GM19025 (cell line): Measurements from ENCODE around the gene PHLPP2.

ENCODE experiments used
- ATAC-seq: cut with Tn5 transposase; IDR thresholded peaks from one replicate; pipeline ENCODE4 v1.9.1; 2021; ENCODE audit warnings: mild to moderate bottlenecking, low read depth, moderate library complexity; ENCODE audit not compliant: unreplicated experiment

Gene PHLPP2, protein sequence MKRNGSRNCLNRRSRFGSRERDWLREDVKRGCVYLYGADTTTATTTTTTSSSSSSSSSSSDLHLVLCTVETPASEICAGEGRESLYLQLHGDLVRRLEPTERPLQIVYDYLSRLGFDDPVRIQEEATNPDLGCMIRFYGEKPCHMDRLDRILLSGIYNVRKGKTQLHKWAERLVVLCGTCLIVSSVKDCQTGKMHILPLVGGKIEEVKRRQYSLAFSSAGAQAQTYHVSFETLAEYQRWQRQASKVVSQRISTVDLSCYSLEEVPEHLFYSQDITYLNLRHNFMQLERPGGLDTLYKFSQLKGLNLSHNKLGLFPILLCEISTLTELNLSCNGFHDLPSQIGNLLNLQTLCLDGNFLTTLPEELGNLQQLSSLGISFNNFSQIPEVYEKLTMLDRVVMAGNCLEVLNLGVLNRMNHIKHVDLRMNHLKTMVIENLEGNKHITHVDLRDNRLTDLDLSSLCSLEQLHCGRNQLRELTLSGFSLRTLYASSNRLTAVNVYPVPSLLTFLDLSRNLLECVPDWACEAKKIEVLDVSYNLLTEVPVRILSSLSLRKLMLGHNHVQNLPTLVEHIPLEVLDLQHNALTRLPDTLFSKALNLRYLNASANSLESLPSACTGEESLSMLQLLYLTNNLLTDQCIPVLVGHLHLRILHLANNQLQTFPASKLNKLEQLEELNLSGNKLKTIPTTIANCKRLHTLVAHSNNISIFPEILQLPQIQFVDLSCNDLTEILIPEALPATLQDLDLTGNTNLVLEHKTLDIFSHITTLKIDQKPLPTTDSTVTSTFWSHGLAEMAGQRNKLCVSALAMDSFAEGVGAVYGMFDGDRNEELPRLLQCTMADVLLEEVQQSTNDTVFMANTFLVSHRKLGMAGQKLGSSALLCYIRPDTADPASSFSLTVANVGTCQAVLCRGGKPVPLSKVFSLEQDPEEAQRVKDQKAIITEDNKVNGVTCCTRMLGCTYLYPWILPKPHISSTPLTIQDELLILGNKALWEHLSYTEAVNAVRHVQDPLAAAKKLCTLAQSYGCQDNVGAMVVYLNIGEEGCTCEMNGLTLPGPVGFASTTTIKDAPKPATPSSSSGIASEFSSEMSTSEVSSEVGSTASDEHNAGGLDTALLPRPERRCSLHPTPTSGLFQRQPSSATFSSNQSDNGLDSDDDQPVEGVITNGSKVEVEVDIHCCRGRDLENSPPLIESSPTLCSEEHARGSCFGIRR (N-terminal part only)

GRCh38 chr16:71724320-71724751 lies at the start of gene PHLPP2:
Gene PHLPP2, minus strand, starts transcription at chr16:71724701. Its CDS starts 9,906 bp downstream, at chr16:71714795.
- no peak for ATAC-seq

GRCh38 chr16:71771571-71771970 lies 47.1 kb upstream of the PHLPP2 start:
- ATAC-seq: no peak

GRCh38 chr16:71769222-71769621 lies 44.7 kb upstream of the PHLPP2 start:
- no peak for ATAC-seq

- no peak for ATAC-seq
Measured at GRCh38 chr16:71767060-71767900, 42.8 kb upstream of the PHLPP2 start.

DNA sequence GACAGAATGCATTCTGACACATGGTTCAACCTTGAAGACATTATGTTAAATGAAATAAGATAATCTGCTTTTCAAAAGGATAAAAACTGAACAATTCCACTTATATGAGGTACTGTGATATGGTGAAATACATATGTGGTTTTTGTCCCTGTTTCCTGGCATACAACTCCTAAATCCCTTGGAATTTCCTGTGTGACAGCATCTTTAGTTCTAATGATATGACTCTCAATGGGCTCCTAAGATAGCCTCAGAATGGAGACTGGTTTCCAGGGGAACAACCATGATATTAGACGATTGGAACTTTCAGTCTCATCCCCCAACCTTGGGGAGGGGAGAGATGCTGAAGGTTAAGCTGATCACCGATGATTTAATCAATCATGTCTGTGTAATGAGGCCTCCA lies 37.7 kb upstream of the PHLPP2 start:
- ATAC-seq: no peak

GRCh38 chr16:71761097-71761496 lies 36.6 kb upstream of the PHLPP2 start:
- ATAC-seq: no peak

DNA sequence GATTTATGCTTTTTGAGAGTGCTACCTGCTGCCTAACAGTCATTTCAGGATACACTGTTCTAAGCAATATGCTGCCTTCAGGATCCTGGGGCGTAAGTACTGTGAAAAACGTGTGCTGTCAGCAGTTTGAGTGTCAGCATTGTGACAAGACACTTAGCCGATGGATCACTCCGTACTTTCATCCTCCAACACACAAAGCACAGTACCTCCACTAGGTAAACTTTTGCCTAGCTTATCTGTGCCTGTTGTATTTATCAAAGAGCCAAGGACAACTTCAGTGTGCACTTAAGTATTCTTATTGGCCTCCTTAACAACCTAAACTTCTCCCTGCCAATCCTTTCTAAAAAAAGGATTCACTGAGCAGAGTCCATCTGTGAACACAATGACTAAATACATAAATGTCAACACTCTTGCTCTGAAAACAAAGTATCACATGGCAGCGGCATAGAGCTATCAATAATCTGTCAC lies 33.8 kb upstream of the PHLPP2 start:
- no peak for ATAC-seq

- no peak for ATAC-seq
Measured at GRCh38 chr16:71754652-71755051, 30.2 kb upstream of the PHLPP2 start.

DNA sequence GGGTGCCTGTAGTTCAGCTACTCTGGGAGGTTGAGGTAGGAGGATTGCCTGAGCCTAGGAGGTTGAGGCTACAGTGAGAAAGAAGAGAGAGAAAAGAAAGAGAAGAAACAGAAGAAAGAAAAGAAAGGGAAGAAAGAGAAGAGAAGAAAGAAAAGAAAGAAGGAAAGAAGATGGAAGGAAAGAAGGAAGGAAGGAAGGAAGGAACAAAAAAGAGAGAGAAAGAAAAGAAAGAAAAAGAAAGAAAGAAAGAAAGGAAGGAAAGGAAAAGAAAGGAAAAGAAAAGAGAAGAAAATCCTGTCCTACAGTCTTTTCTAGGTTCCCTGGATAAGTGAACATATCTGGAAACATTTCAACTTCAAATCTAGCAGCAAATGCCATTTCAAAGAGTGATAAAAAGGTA lies 29.6 kb upstream of the PHLPP2 start:
- no peak for ATAC-seq

GRCh38 chr16:71748226-71748625 lies 23.7 kb upstream of the PHLPP2 start:
- no peak for ATAC-seq

GRCh38 chr16:71746442-71747046 lies 22.0 kb upstream of the PHLPP2 start:
- ATAC-seq: no peak

DNA sequence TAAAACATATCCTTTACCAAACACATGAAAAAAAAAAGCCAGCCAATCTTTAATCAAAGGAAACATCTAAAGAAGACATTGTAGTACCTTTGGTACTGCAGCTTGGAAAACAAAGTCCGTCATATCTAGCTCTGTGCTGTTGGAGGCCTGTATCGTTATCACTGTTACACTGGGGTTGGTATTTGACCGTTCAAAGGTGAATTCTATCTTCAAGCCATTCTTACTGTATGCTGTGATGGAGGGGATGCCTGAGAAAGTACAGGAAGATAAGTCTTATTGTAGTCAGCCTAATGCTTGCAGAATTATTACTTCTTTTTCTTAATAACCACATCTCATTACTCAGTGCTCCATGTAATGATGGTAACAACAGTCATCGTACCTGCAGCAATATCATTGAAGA lies 14.4 kb upstream of the PHLPP2 start:
- ATAC-seq: no peak

DNA sequence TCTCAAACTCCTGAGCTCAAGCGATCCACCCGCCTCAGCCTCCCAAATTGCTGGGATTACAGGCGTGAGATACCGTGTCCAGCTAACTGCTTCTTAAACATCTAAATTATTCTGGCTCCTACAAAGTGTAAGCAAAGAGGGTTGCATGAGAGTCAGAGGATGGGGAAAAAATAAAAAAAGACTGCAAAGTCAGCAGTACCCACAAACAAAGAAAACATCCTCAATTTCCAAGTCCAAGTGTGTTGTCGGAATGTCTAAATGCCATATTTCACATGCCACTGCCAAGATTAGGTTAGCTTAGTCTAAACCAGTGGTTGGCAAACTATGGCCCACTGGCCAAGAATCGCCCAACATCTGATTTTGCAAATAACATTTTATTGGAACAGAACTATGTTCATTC lies 13.0 kb upstream of the PHLPP2 start:
- ATAC-seq: no peak

- no peak for ATAC-seq
Measured at GRCh38 chr16:71734511-71734910, 10.0 kb upstream of the PHLPP2 start.

DNA sequence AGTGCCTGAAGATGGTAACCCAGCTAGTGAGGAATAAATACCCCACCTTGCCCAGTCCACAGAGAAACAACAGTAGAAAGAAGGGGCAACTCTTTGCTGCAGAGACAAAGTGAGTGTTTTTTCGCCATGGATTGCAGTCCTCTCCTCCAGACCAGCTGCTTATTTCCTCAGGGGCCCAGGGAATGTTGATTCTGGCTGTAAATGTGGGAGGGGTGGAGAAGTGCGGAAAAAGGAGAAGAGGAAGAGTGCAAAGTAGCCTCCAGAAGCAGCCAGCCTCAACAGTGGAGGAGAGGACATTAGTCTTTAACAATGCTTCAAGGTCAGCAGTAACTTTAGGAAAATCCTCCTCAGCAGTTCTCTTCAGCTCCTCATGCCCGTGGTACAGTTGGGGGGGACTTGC lies 8.1 kb upstream of the PHLPP2 start:
- no peak for ATAC-seq

GRCh38 chr16:71727551-71728324 lies 3.2 kb upstream of the PHLPP2 start:
- no peak for ATAC-seq

- ATAC-seq: no peak
Measured at GRCh38 chr16:71726476-71727315, 2.2 kb upstream of the PHLPP2 start.
